ENCODE data around the gene CLEC4D. TPM values are rescaled to one million over a fixed set of nuclear protein-coding genes. Genes with fewer than 3 reads are reported as not detected.

CLEC4D gene
- total and polyA plus RNA-seq, 4 donors, result 0.08 to 0.67 (median 0.46) TPM

DNA sequence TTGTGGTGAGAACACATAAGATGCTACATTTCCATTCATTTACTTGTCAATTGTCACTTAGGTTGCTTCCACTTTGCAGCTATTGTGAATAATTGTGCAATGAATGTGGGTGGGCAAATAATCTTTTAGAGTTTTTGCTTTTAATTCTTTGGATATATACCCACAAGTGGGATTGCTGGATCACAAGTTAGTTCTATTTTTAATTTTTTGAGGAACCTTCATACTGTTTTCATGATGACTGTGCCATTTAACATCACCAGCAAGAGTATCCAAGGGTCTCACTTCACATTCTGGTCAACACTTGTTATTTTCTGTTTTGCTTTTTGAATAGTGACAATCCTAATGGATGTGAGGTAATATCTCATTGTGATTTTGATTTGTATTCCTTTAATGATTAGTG is 47.1 kb upstream of the CLEC4D start:
- Histone ChIP-seq H3K36me3 (ENCODE audit: control insufficient read depth in 4 of 4, insufficient read depth in 3 of 4, low read depth in 1 of 4, low read length in 3 of 4) (no peaks in the 10 kb centered on the region), H3K9me3 (ENCODE audit: control insufficient read depth in 4 of 4, low read length in 3 of 4) (peaks cover 0 to 5% (median 0%) of the 10 kb centered on the region in 4 donors), H3K27me3 (ENCODE audit: control insufficient read depth in 4 of 4, insufficient read depth in 4 of 4, low read length in 3 of 4) (peaks cover 0 to 2% (median 0%) of the 10 kb centered on the region in 4 donors), H3K9ac (ENCODE audit: low read depth in 1 of 2, low read length in 2 of 2) (no peak overlapping the region), H3K4me3 (ENCODE audit: low read depth in 1 of 3, low read length in 3 of 3) (no peak overlapping the region), H3K4me1 (ENCODE audit: control insufficient read depth in 4 of 4, insufficient read depth in 4 of 4, low read length in 3 of 4) (no peaks in the 10 kb centered on the region), H3K27ac (ENCODE audit: low read depth in 1 of 2, low read length in 2 of 2) (no peak overlapping the region)
- DNase-seq (ENCODE audit: low spot score), result no peak
- no peak for TF ChIP-seq NR2F2 (IDR thresholded peaks at IDR 0.05)
- TF ChIP-seq HNF4G (IDR thresholded peaks at IDR 0.05), result no peak
- TF ChIP-seq, protein P1, sequence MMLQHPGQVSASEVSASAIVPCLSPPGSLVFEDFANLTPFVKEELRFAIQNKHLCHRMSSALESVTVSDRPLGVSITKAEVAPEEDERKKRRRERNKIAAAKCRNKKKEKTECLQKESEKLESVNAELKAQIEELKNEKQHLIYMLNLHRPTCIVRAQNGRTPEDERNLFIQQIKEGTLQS (IDR thresholded peaks at IDR 0.05), result no peak
- no peak for TF ChIP-seq CTCF (IDR thresholded peaks at IDR 0.05; ENCODE audit: low read depth, low read length, missing input control)
- TF ChIP-seq, protein P2, sequence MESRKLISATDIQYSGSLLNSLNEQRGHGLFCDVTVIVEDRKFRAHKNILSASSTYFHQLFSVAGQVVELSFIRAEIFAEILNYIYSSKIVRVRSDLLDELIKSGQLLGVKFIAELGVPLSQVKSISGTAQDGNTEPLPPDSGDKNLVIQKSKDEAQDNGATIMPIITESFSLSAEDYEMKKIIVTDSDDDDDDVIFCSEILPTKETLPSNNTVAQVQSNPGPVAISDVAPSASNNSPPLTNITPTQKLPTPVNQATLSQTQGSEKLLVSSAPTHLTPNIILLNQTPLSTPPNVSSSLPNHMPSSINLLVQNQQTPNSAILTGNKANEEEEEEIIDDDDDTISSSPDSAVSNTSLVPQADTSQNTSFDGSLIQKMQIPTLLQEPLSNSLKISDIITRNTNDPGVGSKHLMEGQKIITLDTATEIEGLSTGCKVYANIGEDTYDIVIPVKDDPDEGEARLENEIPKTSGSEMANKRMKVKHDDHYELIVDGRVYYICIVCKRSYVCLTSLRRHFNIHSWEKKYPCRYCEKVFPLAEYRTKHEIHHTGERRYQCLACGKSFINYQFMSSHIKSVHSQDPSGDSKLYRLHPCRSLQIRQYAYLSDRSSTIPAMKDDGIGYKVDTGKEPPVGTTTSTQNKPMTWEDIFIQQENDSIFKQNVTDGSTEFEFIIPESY (IDR thresholded peaks at IDR 0.05), result no peak
- TF ChIP-seq JUND (IDR thresholded peaks at IDR 0.05), result no peak
- no peak for TF ChIP-seq YY1 (IDR thresholded peaks at IDR 0.05)
- TF ChIP-seq TAF1 (conservative IDR thresholded peaks at IDR 0.05), result no peak
- no peak for TF ChIP-seq MAX (IDR thresholded peaks at IDR 0.05)
- no peak for TF ChIP-seq SP1 (IDR thresholded peaks at IDR 0.05)
- no peak for TF ChIP-seq HNF4A (conservative IDR thresholded peaks at IDR 0.05)
- TF ChIP-seq REST (IDR thresholded peaks at IDR 0.05), result no peak
- TF ChIP-seq RAD21 (IDR thresholded peaks at IDR 0.05), result no peak

DNA sequence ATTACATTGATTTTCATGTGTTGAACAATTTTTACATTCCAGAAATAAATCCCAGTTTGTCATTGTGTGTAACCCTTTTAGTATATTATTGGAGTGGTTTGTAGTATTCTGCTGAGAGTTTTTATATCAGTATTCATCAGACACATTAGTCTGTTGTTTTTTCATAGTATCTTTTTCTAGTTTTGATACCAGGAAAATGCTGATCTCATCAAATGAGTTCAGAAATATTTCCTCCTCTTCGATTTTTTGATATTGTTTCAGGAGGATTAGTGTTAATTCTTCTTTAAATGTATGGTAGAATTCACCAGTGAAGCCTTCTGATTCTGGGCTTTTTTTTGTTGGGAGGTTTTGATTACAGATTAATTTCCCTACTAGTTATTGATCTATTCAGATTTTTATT is 42.2 kb upstream of the CLEC4D start:
- Histone ChIP-seq H3K9ac (ENCODE audit: low read depth in 1 of 2, low read length in 2 of 2) (no peak overlapping the region), H3K9me3 (ENCODE audit: control insufficient read depth in 4 of 4, low read length in 3 of 4) (peaks cover 0 to 5% (median 0%) of the 10 kb centered on the region in 4 donors), H3K27me3 (ENCODE audit: control insufficient read depth in 4 of 4, insufficient read depth in 4 of 4, low read length in 3 of 4) (peaks cover 0 to 5% (median 0%) of the 10 kb centered on the region in 4 donors), H3K4me3 (ENCODE audit: low read depth in 1 of 3, low read length in 3 of 3) (no peak overlapping the region), H3K27ac (ENCODE audit: low read depth in 1 of 2, low read length in 2 of 2) (no peak overlapping the region), H3K36me3 (ENCODE audit: control insufficient read depth in 4 of 4, insufficient read depth in 3 of 4, low read depth in 1 of 4, low read length in 3 of 4) (no peaks in the 10 kb centered on the region), H3K4me1 (ENCODE audit: control insufficient read depth in 4 of 4, insufficient read depth in 4 of 4, low read length in 3 of 4) (no peaks in the 10 kb centered on the region)
- no peak for DNase-seq (ENCODE audit: low spot score)
- no peak for TF ChIP-seq RXRA (IDR thresholded peaks at IDR 0.05)
- TF ChIP-seq, protein P2 (IDR thresholded peaks at IDR 0.05), result no peak
- TF ChIP-seq SP1 (IDR thresholded peaks at IDR 0.05), result no peak
- no peak for TF ChIP-seq TAF1 (conservative IDR thresholded peaks at IDR 0.05)
- no peak for TF ChIP-seq RAD21 (IDR thresholded peaks at IDR 0.05)
- TF ChIP-seq GABPA (IDR thresholded peaks at IDR 0.05 in 1 of 2, conservative IDR thresholded peaks at IDR 0.05 in 1 of 2), result no peak
- no peak for TF ChIP-seq HNF4G (IDR thresholded peaks at IDR 0.05)
- TF ChIP-seq EGR1 (IDR thresholded peaks at IDR 0.05; ENCODE audit: low read depth in 2 of 2), result no peak
- no peak for TF ChIP-seq FOXA1 (IDR thresholded peaks at IDR 0.05)
- TF ChIP-seq, protein P1 (IDR thresholded peaks at IDR 0.05), result no peak
- 50% methylated on average over 1 of the region's 1 CpG for WGBS
